ENCODE measurements around the gene ZFYVE9. TPM values are rescaled to one million over a fixed set of nuclear protein-coding genes. Genes with fewer than 3 reads are reported as not detected.

The ZFYVE9 gene
- total RNA-seq, 1 experiment from 2014 or later, result 14.2 TPM

- CTCF ChIA-PET, result no interaction called here
- DNase-seq (ENCODE audit: low read depth, low spot score) (no peak), ATAC-seq (no peak)
- Histone ChIP-seq H3K79me2 (ENCODE audit: insufficient read depth, low read length) (no peaks in the 10 kb centered on the region), H3K36me3 (ENCODE audit: control insufficient read depth in 1 of 2, insufficient read depth in 2 of 2, low read length in 2 of 2) (no peaks in the 10 kb centered on the region), H3K9me2 (ENCODE audit: insufficient read depth) (no peaks in the 10 kb centered on the region), H3K4me1 (ENCODE audit: control insufficient read depth in 1 of 2, insufficient read depth in 2 of 2, low read length in 2 of 2) (no peaks in the 10 kb centered on the region), H3K4me3 (replicated peaks in 1 of 2; ENCODE audit: low read depth in 1 of 2, low read length in 2 of 2) (no peak overlapping the region), H3K9ac (ENCODE audit: low read length) (no peak overlapping the region), H2AFZ (ENCODE audit: low read depth, low read length, poor library complexity, severe bottlenecking) (no peak overlapping the region), H4K20me1 (ENCODE audit: insufficient read depth) (no peaks in the 10 kb centered on the region), H3K4me2 (ENCODE audit: low read length) (no peak overlapping the region), H3K27me3 (ENCODE audit: insufficient read depth, low read length) (no peaks in the 10 kb centered on the region), H3K27ac (ENCODE audit: low read depth, low read length) (no peak overlapping the region), H3K9me3 (ENCODE audit: control insufficient read depth in 1 of 2, insufficient read depth in 1 of 2, low read depth in 1 of 2, low read length in 2 of 2) (no peaks in the 10 kb centered on the region)
- POLR2A ChIA-PET, result no interaction called here
- intact Hi-C loops (cut with micrococcal nuclease), result no loop called here
- TF ChIP-seq ZFX (IDR thresholded peaks at IDR 0.05) (no peak), CEBPB (IDR thresholded peaks at IDR 0.05; ENCODE audit: low read depth) (no peak), ATF3 (IDR thresholded peaks at IDR 0.05) (no peak), EGR1 (IDR thresholded peaks at IDR 0.05; ENCODE audit: low read depth) (no peak), ZBTB33 (IDR thresholded peaks at IDR 0.05; ENCODE audit: extremely low read depth, insufficient replicate concordance, low read length) (no peak)
- BruUV-seq (replicated peaks), result no TSS peak
- RAD21 ChIA-PET (ENCODE audit: low non-redundant PET in 1 of 2, low total read pairs in 2 of 2, uncharacterized antibody in 2 of 2, unreplicated experiment in 2 of 2), result no interaction called here
Observed at GRCh38 chr1:52323731-52324130, 181.8 kb downstream of the ZFYVE9 start.

GRCh38 chr1:52325786-52326185 is 183.9 kb downstream of the ZFYVE9 start:
- Histone ChIP-seq H3K27me3 (ENCODE audit: insufficient read depth, low read length) (no peaks in the 10 kb centered on the region), H4K20me1 (ENCODE audit: insufficient read depth) (no peaks in the 10 kb centered on the region), H3K4me3 (replicated peaks in 1 of 2; ENCODE audit: low read depth in 1 of 2, low read length in 2 of 2) (no peak overlapping the region), H3K9ac (ENCODE audit: low read length) (no peak overlapping the region), H3K4me2 (ENCODE audit: low read length) (no peak overlapping the region), H3K9me2 (ENCODE audit: insufficient read depth) (no peaks in the 10 kb centered on the region), H3K36me3 (ENCODE audit: control insufficient read depth in 1 of 2, insufficient read depth in 2 of 2, low read length in 2 of 2) (no peaks in the 10 kb centered on the region), H3K4me1 (ENCODE audit: control insufficient read depth in 1 of 2, insufficient read depth in 2 of 2, low read length in 2 of 2) (no peaks in the 10 kb centered on the region), H3K79me2 (ENCODE audit: insufficient read depth, low read length) (no peaks in the 10 kb centered on the region), H3K27ac (ENCODE audit: low read depth, low read length) (no peak overlapping the region), H3K9me3 (ENCODE audit: control insufficient read depth in 1 of 2, insufficient read depth in 1 of 2, low read depth in 1 of 2, low read length in 2 of 2) (no peaks in the 10 kb centered on the region), H2AFZ (ENCODE audit: low read depth, low read length, poor library complexity, severe bottlenecking) (no peak overlapping the region)
- intact Hi-C loops (cut with micrococcal nuclease), result no loop called here
- CTCF ChIA-PET, result no interaction called here
- DNase-seq (ENCODE audit: low read depth, low spot score) (no peak), ATAC-seq (no peak)
- RAD21 ChIA-PET (ENCODE audit: low non-redundant PET in 1 of 2, low total read pairs in 2 of 2, uncharacterized antibody in 2 of 2, unreplicated experiment in 2 of 2), result no interaction called here
- no TSS peak for BruUV-seq (replicated peaks)
- POLR2A ChIA-PET, result no interaction called here
- TF ChIP-seq POLR2AphosphoS5 (IDR thresholded peaks at IDR 0.05; ENCODE audit: low read depth, low read length) (no peak), SIN3A (IDR thresholded peaks at IDR 0.05; ENCODE audit: low read depth) (no peak), TCF7L2 (IDR thresholded peaks at IDR 0.05; ENCODE audit: borderline replicate concordance, extremely low read depth, insufficient read depth, insufficient read length) (no peak), EGR1 (IDR thresholded peaks at IDR 0.05; ENCODE audit: low read depth) (no peak), ELF1 (IDR thresholded peaks at IDR 0.05; ENCODE audit: borderline replicate concordance, low read depth) (no peak), RAD21 (IDR thresholded peaks at IDR 0.05; ENCODE audit: low read depth) (no peak), FOSL1 (IDR thresholded peaks at IDR 0.05; ENCODE audit: low read depth) (no peak), CTCF (IDR thresholded peaks at IDR 0.05 in 2 of 3, conservative IDR thresholded peaks at IDR 0.05 in 1 of 3; ENCODE audit: borderline replicate concordance in 1 of 3, insufficient read depth in 1 of 3, low read depth in 2 of 3, low read length in 2 of 3) (no peak), ZFX (IDR thresholded peaks at IDR 0.05) (no peak), SRF (IDR thresholded peaks at IDR 0.05; ENCODE audit: low read depth) (no peak), CEBPB (IDR thresholded peaks at IDR 0.05; ENCODE audit: low read depth) (no peak), EZH2phosphoT487 (IDR thresholded peaks at IDR 0.05; ENCODE audit: borderline replicate concordance) (no peak), SP1 (IDR thresholded peaks at IDR 0.05; ENCODE audit: low read depth) (no peak), YY1 (IDR thresholded peaks at IDR 0.05; ENCODE audit: extremely low read depth, insufficient replicate concordance, low read depth, low read length) (no peak)

Measured in HCT116 (cell line).